Measurements from ENCODE around the gene SGPL1. TPM values are rescaled to one million over a fixed set of nuclear protein-coding genes. Genes with fewer than 3 reads are reported as not detected.

The SGPL1 gene
- polyA plus RNA-seq, 1 experiment, result 16.6 TPM

- no peak within 1 kb of the TSS for H3K4me3 ChIP-seq (ENCODE audit: low read depth, low read length)
- no peaks in the 10 kb centered on the region for H3K36me3 ChIP-seq (ENCODE audit: control insufficient read depth, insufficient read depth, low read length)
- peaks cover 7% of the 10 kb centered on the region for H3K27me3 ChIP-seq (ENCODE audit: control insufficient read depth, insufficient read depth, low read length)
- DNase-seq (ENCODE audit: low read depth), result no peak
- POLR2A ChIA-PET, result no interaction called here
- CTCF ChIA-PET, result no interaction called here
- TF ChIP-seq CTCF (IDR thresholded peaks at IDR 0.05; ENCODE audit: insufficient read depth, low read depth, low read length), result no peak
These were observed 30.6 kb upstream of the SGPL1 start, which contains the start of gene TBATA for GRCh38 chr10:70785190-70785589. TBATA (minus strand) TSS chr10:70785377; CDS start chr10:70783379, 1,998 bp downstream.

DNA sequence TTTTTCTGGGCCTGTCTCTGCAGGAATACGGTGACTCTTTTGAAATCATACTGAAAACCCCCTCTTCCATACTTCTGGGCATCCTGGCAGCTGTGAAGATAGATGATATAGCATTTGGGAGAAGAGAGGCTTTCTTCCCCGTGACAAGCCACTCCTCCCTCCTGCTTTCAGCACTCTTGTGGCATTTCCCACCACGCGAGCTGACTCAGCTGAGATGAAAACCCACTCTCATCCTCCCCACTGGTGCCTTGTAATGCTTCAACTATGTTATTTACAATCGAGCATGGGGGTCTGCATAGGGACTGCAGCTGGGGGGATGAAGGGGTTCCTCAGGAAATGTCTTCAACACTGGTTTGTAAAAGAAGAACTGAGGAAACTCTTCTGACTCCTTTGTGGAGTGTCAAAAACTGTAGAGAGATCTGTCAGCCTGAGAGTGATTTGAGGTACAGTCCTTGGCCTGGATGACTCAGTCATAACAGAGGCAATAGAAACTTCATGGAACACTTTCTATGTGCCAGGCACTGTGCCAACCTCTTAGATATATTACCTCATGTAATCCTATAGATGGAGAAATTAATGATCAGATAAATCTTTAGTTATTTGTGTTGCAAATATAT lies 28.8 kb upstream of the SGPL1 start:
- no peak for TF ChIP-seq CTCF (IDR thresholded peaks at IDR 0.05; ENCODE audit: insufficient read depth, low read depth, low read length)

DNA sequence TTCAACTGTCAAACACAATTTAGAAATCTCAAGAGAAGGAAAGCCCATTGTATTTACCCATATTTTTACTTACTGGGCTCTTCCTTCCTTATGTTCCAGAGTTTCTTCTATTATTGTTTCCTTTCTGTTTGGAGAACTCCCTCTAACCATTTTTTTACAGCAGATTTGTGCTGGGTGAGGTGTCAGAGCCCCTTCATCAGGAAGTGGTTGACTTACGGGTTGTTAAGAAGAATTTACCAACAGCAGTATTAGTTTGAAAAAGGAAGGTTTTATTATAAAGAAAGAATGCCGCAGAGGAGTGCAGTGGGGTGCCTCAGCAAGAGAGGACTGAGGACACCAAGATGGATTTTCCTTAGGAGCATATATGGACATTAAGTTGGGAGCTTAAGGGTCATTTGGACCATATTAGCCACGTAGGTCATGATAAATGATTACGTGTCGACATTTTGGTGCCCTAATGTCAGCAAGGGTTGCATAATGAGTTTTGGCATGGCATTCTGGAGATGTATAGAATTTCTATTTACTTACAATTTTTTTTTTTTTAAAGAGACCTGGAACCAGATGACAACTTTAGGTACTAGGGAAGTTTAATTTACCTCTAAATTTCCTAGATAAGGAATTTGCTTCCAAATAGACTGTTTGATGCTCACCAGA lies 24.2 kb upstream of the SGPL1 start:
- DNase-seq (ENCODE audit: low read depth), result no peak
- CTCF ChIA-PET, result interaction anchor here (0.8 kb wide), 1 partner anchor 362 kb away, joined by 3 read pairs; no protein-coding TSS in a partner anchor
- no peaks in the 10 kb centered on the region for H3K36me3 ChIP-seq (ENCODE audit: control insufficient read depth, insufficient read depth, low read length)
- TF ChIP-seq CTCF (IDR thresholded peaks at IDR 0.05; ENCODE audit: insufficient read depth, low read depth, low read length), result no peak
- no peak overlapping the region for H3K4me3 ChIP-seq (ENCODE audit: low read depth, low read length)
- H3K27me3 ChIP-seq (ENCODE audit: control insufficient read depth, insufficient read depth, low read length), result peaks cover 10% of the 10 kb centered on the region
- POLR2A ChIA-PET, result no interaction called here

More for the DNA sequence above, 28.8 kb upstream of the SGPL1 start:
- POLR2A ChIA-PET, result no interaction called here
- no peak overlapping the region for H3K4me3 ChIP-seq (ENCODE audit: low read depth, low read length)
- H3K36me3 ChIP-seq (ENCODE audit: control insufficient read depth, insufficient read depth, low read length), result no peaks in the 10 kb centered on the region
- peaks cover 6% of the 10 kb centered on the region for H3K27me3 ChIP-seq (ENCODE audit: control insufficient read depth, insufficient read depth, low read length)
- no peak for DNase-seq (ENCODE audit: low read depth)
- CTCF ChIA-PET, result no interaction called here

- no peak for DNase-seq (ENCODE audit: low read depth)
- Histone ChIP-seq H3K27me3 (ENCODE audit: control insufficient read depth, insufficient read depth, low read length) (peaks cover 16% of the 10 kb centered on the region), H3K4me3 (ENCODE audit: low read depth, low read length) (no peak overlapping the region), H3K36me3 (ENCODE audit: control insufficient read depth, insufficient read depth, low read length) (no peaks in the 10 kb centered on the region)
- no peak for TF ChIP-seq CTCF (IDR thresholded peaks at IDR 0.05; ENCODE audit: insufficient read depth, low read depth, low read length)
- POLR2A ChIA-PET, result no interaction called here
- CTCF ChIA-PET, result no interaction called here
These were observed 20.1 kb upstream of the SGPL1 start for GRCh38 chr10:70795613-70796012.

GRCh38 chr10:70797840-70798239 lies 17.9 kb upstream of the SGPL1 start:
- no peak for TF ChIP-seq CTCF (IDR thresholded peaks at IDR 0.05; ENCODE audit: insufficient read depth, low read depth, low read length)
- peaks cover 11% of the 10 kb centered on the region for H3K27me3 ChIP-seq (ENCODE audit: control insufficient read depth, insufficient read depth, low read length)
- ChIA-PET POLR2A (no interaction called here), CTCF (no interaction called here)
- no peak overlapping the region for H3K4me3 ChIP-seq (ENCODE audit: low read depth, low read length)
- no peaks in the 10 kb centered on the region for H3K36me3 ChIP-seq (ENCODE audit: control insufficient read depth, insufficient read depth, low read length)
- no peak for DNase-seq (ENCODE audit: low read depth)

All from BJ (cell line).